HPDE6-E6E7 (cell line): ENCODE results near the gene FAM222A.
A peak's percentile ranks its signal among the peaks of the same experiment; 100 is the strongest.

Experiments
- DNase-seq: peaks from one replicate; pipeline ENCODE4 v3.0.0; 2011; ENCODE audit warnings: missing footprints; ENCODE audit errors: extremely low spot score

The FAM222A gene

GRCh38 chr12:109713187-109714070, at the start of gene FAM222A:
Gene FAM222A, plus strand, starts transcription at chr12:109713825. Its CDS starts 30,322 bp downstream, at chr12:109744147.
- peak; percentile 94 for DNase-seq

GRCh38 chr12:109664402-109664801, 49.2 kb upstream of the FAM222A start:
- no peak for DNase-seq

- no peak for DNase-seq
Observed at GRCh38 chr12:109666068-109666467, 47.6 kb upstream of the FAM222A start.

GRCh38 chr12:109670731-109671130, 42.9 kb upstream of the FAM222A start:
- DNase-seq: no peak

- DNase-seq: no peak
Observed at GRCh38 chr12:109671502-109671901, 42.1 kb upstream of the FAM222A start.

- no peak for DNase-seq
Observed at GRCh38 chr12:109673379-109673778, 40.2 kb upstream of the FAM222A start.

- no peak for DNase-seq
Observed at GRCh38 chr12:109673884-109674283, 39.7 kb upstream of the FAM222A start.

- DNase-seq: no peak
Observed at GRCh38 chr12:109675411-109675810, 38.2 kb upstream of the FAM222A start.

GRCh38 chr12:109677279-109677691, 36.3 kb upstream of the FAM222A start:
- DNase-seq: no peak

- DNase-seq: no peak
Observed at GRCh38 chr12:109678719-109679118, 34.9 kb upstream of the FAM222A start.

- no peak for DNase-seq
Observed at GRCh38 chr12:109679501-109680263, 33.9 kb upstream of the FAM222A start.

GRCh38 chr12:109680264-109681005, 33.2 kb upstream of the FAM222A start:
- no peak for DNase-seq

GRCh38 chr12:109681986-109682707, 31.5 kb upstream of the FAM222A start:
- no peak for DNase-seq

GRCh38 chr12:109682708-109683060, 30.9 kb upstream of the FAM222A start:
- no peak for DNase-seq

- no peak for DNase-seq
Observed at GRCh38 chr12:109683316-109683715, 30.3 kb upstream of the FAM222A start.

- DNase-seq: no peak
Observed at GRCh38 chr12:109685574-109686447, 27.8 kb upstream of the FAM222A start.

- no peak for DNase-seq
Observed at GRCh38 chr12:109686523-109686922, 27.1 kb upstream of the FAM222A start.

GRCh38 chr12:109687250-109687649, 26.4 kb upstream of the FAM222A start:
- DNase-seq: no peak

GRCh38 chr12:109689426-109689825, 24.2 kb upstream of the FAM222A start:
- DNase-seq: no peak

GRCh38 chr12:109693160-109693559, 20.5 kb upstream of the FAM222A start:
- DNase-seq: no peak
